NCI-H2227 (cell line): ENCODE data around the gene SPEM2.

Source experiments
- DNase-seq: peaks from one replicate; lab custom pipeline; 2025; ENCODE audit not compliant: unreplicated experiment; lab: John Stamatoyannopoulos, UW

Gene SPEM2

DNA sequence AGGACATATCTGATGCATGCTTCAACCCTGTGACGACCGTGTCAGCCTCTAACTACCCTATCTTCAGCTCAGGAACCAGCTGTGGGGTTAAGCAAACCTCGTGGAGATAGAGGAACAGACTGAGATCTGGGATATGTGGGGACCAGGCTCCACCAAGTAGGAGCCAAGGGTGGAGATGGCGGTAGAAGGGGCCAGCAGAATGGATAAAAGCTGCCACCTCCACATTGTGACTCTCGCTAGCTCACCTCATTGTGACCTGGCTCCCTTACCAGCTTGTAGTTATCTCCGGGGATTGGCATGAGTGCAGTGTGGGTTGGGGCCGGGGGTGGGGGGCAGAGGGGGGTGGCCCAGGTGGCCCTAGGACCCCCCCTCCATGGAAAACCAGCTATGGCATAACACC is at the start of gene SPEM2:
Gene SPEM2 (plus strand): TSS at position 301 of the 400 bp plus-strand sequence. CDS start 73 bp downstream, at position 374.
- no peak for DNase-seq

- DNase-seq, result no peak
Observed at GRCh38 chr17:7379134-7379533, 46.3 kb upstream of the SPEM2 start.

DNA sequence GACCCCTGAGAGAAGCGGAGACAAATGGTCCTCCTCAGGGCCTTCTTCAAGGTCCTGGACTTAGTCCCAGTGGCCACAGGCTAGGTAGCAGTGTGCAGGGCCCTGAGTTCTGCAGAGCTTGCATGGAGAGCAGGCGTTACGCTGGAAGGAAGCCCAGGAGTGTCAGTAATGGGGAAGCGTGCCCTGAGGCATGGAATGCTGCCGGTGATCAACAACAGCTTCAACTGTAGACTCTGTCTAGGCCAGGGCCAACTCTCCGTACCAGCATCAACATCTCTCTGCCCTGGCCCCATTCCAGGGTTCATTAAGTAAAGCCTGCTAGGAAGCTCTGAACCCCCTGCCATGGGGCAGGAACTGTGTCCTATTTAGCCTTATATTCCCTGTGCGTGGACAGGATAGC is 45.1 kb upstream of the SPEM2 start:
- no peak for DNase-seq

GRCh38 chr17:7380855-7381683 is 44.3 kb upstream of the SPEM2 start, which contains the start of gene TNK1:
Gene TNK1, plus strand, starts transcription at chr17:7381089. Its CDS starts 1,838 bp downstream, at chr17:7382927.
- peak; percentile 39 for DNase-seq

GRCh38 chr17:7382901-7383300 is 42.5 kb upstream of the SPEM2 start:
- no peak for DNase-seq

DNA sequence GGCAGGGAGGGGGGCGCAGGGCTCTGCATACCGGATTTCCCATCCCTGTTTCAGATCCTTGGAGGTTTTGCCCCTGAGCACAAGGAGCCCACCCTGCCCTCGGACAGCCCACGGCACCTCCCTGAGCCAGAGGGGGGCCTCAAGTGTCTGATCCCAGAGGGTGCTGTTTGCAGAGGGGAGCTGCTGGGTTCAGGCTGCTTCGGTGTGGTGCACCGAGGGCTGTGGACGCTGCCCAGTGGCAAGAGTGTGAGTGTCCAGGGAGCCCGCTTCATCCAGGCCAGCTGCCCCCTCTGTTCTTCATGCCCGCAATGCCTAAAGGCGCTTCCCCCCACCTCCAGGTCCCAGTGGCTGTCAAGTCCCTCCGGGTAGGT is 42.1 kb upstream of the SPEM2 start:
- DNase-seq, result no peak

DNA sequence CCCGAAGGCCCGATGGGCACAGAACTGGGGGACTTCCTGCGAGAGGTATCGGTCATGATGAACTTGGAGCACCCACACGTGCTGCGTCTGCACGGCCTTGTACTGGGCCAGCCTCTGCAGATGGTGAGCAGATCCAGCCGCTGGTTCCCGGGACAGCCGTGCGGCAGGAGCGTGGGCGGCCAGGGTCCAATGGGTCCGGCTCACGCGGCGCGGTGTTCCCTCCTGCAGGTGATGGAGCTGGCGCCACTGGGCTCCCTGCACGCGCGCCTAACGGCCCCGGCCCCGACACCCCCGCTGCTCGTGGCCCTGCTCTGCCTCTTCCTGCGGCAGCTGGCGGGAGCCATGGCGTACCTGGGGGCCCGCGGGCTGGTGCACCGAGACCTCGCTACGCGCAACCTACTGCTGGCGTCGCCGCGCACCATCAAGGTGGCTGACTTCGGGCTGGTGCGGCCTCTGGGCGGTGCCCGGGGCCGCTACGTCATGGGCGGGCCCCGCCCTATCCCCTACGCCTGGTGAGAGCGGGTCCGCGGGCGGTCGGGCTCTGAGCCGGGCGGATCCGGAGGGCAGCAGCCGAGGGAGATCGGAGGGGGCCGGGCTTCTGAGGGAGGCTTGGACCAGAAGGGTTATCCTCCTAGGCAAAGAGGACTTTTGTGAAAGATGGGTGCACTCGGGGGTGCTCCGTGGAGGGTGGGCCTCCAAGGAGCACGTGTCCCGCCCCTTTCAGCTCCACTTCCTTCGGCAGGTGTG is 41.5 kb upstream of the SPEM2 start:
- DNase-seq, result no peak

DNA sequence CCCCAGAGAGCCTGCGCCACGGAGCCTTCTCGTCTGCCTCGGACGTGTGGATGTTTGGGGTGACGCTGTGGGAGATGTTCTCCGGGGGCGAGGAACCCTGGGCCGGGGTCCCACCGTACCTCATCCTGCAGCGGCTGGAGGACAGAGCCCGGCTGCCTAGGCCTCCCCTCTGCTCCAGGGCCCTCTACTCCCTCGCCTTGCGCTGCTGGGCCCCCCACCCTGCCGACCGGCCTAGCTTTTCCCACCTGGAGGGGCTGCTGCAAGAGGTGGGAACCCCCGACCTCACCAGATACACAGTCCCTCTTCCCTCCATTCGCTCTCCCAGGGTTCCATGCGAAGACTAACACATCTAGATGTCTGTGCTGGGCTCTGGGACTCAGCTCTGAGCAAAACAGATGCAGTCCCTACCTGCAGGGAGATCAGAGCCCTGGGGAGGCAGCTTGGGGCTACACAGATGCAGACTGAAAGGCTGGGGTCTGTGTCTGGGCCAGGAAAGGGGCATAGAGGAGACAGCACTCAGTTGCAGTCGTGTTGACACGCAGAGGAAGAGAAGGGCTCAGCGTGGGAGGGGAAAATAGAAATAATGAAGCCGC is 40.8 kb upstream of the SPEM2 start:
- DNase-seq, result no peak

DNA sequence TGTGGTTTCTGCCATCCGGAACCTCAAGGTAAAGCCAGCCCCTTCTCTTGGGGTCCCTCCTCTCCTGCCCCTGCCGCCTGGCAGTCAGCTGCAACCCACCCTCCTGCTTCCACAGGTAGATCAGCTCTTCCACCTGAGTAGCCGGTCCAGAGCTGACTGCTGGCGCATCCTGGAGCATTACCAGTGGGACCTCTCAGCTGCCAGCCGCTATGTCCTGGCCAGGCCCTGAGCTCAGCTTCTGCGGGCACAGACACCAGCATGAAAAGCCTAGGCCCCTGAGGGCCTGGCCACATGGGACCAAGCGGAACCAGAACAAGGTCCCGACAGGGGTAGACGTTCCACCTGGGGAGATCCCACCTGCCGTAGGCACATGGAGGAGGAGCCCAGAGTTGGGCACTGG is 36.6 kb upstream of the SPEM2 start:
- DNase-seq, result no peak

GRCh38 chr17:7389924-7390910 is 35.2 kb upstream of the SPEM2 start:
- DNase-seq, result no peak

- DNase-seq, result no peak
Observed at GRCh38 chr17:7391307-7391706, 34.1 kb upstream of the SPEM2 start.

DNA sequence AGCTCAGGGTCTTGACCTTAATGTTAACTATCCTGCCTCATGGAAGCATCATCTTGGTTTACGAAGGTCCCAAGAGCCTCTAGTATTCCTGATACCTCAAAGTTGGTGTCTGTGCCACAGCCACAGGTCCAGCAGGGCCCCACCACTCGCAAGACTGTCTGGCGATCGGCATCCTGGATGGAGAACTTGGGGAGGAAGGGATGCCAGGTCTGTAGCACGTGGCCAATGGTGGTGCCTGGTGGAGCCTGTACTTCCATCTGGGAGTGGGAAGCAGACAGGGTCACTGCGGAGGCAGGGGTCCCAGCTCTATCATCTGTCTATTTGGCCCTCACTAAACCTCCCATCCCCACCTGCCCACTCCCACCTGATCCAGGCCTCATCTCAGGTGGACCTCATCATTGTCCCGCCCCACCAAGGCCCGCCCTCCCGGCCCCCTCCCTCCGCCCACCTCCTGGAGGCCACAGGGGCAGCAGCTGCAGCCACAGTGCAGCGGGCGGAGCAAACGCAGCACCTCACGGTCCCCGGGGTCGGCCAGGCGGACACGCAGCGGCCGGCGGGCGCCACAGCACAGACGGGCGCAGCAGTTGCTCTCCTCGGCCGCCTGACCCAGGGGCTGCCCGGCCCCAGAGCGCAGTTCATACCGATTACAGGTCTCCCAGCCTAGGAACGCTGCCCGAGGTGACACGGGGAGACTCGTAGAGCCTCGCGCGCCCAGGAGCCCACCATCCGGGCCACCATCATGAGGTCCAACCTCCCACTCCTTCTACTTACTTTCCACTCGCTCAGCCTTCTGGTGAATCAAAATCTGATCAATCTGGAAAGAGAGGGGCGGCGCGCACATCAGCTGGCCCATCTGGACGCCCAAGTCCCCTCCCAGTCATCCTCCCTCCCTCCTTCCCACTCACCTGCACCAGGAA is 32.5 kb upstream of the SPEM2 start:
- DNase-seq, result no peak

DNA sequence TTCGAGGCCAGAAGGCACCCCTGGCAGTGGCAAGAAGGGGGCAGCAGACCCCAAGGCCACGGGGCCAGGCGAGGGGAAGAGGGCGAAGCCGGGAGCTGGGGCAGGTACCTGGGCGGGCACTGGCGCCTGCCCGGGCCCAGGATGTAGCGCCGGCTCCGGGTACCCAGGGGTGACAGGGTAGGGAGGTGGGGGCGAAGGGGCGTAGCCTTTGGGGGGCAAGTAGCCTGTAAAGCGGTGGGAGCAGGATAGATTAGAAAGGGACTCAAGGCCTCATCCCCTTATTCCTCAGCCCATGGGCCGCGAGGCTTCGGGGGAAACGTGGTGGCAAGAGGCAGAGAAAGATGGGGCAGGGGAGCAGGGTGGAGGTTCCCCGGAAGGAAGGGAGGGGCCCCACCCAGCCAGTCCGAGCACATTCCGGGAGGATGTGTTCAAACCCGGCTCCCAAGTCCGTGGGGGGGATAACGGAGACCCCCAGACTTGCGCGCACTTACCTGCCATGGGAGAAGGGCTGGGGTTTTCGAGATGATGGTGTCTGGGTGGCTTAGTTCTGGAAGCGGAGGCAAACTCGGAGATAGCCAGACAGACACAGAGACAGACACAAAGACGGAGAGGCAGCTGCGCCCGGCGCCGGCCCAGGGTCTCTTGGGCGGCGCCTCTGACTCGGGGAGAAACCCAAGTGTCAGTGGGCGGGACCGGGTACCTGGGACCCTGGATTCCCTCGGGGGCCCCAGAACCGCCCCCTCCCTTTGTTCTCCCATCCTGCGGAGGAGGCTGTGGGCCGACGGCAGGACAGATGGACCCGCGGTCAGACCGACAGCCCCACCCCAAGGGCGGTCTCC is 31.6 kb upstream of the SPEM2 start:
- peak; percentile 68 for DNase-seq

GRCh38 chr17:7394452-7395191 is 30.8 kb upstream of the SPEM2 start, which contains the start of gene PLSCR3:
Gene PLSCR3, minus strand, starts transcription at chr17:7394525. Its CDS starts 415 bp downstream, at chr17:7394110.
- peak; percentile 84 for DNase-seq

GRCh38 chr17:7396147-7396546 is 29.3 kb upstream of the SPEM2 start:
- no peak for DNase-seq

- no peak for DNase-seq
Observed at GRCh38 chr17:7398612-7399011, 26.8 kb upstream of the SPEM2 start.

DNA sequence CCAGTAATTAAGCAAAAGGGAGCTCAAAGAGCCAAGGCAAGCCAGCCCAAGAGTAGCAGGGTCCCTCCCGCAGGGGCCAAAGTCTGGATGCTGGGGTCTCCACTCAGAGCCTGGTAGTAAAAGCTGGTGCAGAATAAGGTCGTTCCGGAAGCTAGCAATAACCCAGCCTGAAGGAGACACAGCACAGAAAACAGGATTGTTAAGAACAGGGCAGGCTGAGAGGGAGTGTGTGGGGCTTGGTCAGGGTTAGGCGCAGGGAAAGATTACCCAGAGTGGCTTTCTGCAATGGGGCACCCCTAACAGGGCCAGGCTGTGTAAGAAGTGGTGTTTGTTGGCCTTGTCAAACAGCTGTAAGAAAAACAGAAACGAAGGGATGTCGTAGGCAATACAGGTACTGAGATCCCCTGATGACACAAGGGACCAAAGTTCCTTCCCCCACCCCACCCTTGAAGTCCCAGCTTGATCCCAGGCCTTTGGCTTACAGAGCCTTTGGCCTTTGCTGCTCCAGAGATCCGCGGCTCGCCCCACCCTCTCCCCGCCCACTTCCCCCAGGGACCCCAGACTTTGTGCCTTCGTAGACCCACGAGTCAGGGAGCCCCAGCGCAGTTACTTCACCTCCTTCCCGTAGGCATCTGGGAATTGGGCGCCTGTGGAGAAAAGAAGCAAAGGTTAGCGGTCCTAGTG is 22.2 kb upstream of the SPEM2 start:
- DNase-seq, result no peak

GRCh38 chr17:7403727-7403976 is 21.8 kb upstream of the SPEM2 start:
- DNase-seq, result peak; percentile 70
